ENCODE data around the gene ATG4C. TPM values are rescaled to one million over a fixed set of nuclear protein-coding genes. Genes with fewer than 3 reads are reported as not detected.

The ATG4C gene
- total and polyA plus RNA-seq, 2 donors (not counting 3 experiments of a cell fraction or from before 2014, with no cell fraction given) = 2.8 to 11.8 TPM

- no peak overlapping the region for H3K9ac ChIP-seq (replicated peaks; ENCODE audit: extremely low read depth, insufficient read depth, low read length)
- dilution Hi-C loops (cut with MboI; ENCODE audit: extremely low pct_ligation_motif_present, low sequenced_read_pairs) = no loop called here
- no peak for TF ChIP-seq POLR2AphosphoS5 (IDR thresholded peaks at IDR 0.05; ENCODE audit: insufficient read depth, low read depth, low read length)
- no peak for TF ChIP-seq GATA2 (IDR thresholded peaks at IDR 0.05; ENCODE audit: insufficient read depth, insufficient read length, low read depth, low read length)
- no peak for TF ChIP-seq JUN (IDR thresholded peaks at IDR 0.05; ENCODE audit: borderline replicate concordance, insufficient read depth, insufficient read length, low read depth)
- no peak for TF ChIP-seq EZH2 (IDR thresholded peaks at IDR 0.05; ENCODE audit: borderline replicate concordance, low read depth, low read length, severe bottlenecking)
- no peak for TF ChIP-seq MAX (IDR thresholded peaks at IDR 0.05; ENCODE audit: insufficient read depth, insufficient read length)
- no peak for TF ChIP-seq CTCF (IDR thresholded peaks at IDR 0.05; ENCODE audit: extremely low read depth in 1 of 2, insufficient read depth in 1 of 2, low read depth in 1 of 2, low read length in 2 of 2)
- no peak for TF ChIP-seq FOS (IDR thresholded peaks at IDR 0.05; ENCODE audit: borderline replicate concordance, insufficient read depth, low read length)
- no peak for TF ChIP-seq POLR2A (IDR thresholded peaks at IDR 0.05; ENCODE audit: low read depth, low read length)
- no peak for TF ChIP-seq MYC (IDR thresholded peaks at IDR 0.05; ENCODE audit: low read depth, low read length)
- H3K9me3 ChIP-seq (replicated peaks; ENCODE audit: control insufficient read depth, insufficient read depth, low read length) = no peaks in the 10 kb centered on the region
- H3K4me3 ChIP-seq (replicated peaks in 1 of 3; ENCODE audit: insufficient read depth in 1 of 3, low read depth in 1 of 3, low read length in 3 of 3) = no peak overlapping the region
- H3K9me1 ChIP-seq (replicated peaks; ENCODE audit: control insufficient read depth, extremely low read depth, insufficient read depth, low read length) = no peaks in the 10 kb centered on the region
- DNase-seq (ENCODE audit: low read depth, low spot score) = no peak
- H4K20me1 ChIP-seq (replicated peaks; ENCODE audit: control insufficient read depth, extremely low read depth, insufficient read depth, low read length) = no peaks in the 10 kb centered on the region
- ChIA-PET CTCF (interaction anchor here (1.7 kb wide), 1 partner anchor 27 kb away, joined by 7 read pairs; no protein-coding TSS in a partner anchor), POLR2A (no interaction called here)
- FAIRE-seq = no peak
- no peak overlapping the region for H3K27ac ChIP-seq (ENCODE audit: insufficient read depth, low read depth, low read length)
- intact Hi-C loops (cut with micrococcal nuclease) = no loop called here
- no TSS peak for BruUV-seq (replicated peaks)
- no peaks in the 10 kb centered on the region for H3K36me3 ChIP-seq (ENCODE audit: control insufficient read depth in 2 of 2, extremely low read depth in 1 of 2, insufficient read depth in 2 of 2, low read length in 2 of 2)
- H3K79me2 ChIP-seq (ENCODE audit: control insufficient read depth, insufficient read depth, low read length) = no peaks in the 10 kb centered on the region
- H2AFZ ChIP-seq (ENCODE audit: low read depth, low read length) = no peak overlapping the region
- H3K4me1 ChIP-seq (ENCODE audit: control insufficient read depth, extremely low read depth, insufficient read depth, low read length) = no peaks in the 10 kb centered on the region
- no peaks in the 10 kb centered on the region for H3K27me3 ChIP-seq (ENCODE audit: control insufficient read depth in 2 of 2, insufficient read depth in 2 of 2, low read length in 2 of 2)
- H3K4me2 ChIP-seq (ENCODE audit: insufficient read depth, low read length) = no peak overlapping the region
Observed at GRCh38 chr1:62869217-62869754, 85.4 kb downstream of the ATG4C start.
